K562 (cell line): Measurements from ENCODE around the gene GPR108.

Experiments
- CHD2 ChIP-seq: IDR thresholded peaks from 2 replicates; pipeline ENCODE4 v1.6.1; 2011; ENCODE audit warnings: low read depth, low read length
- CHD4 ChIP-seq: fragments of 200-600 bp; sonication (generic); IDR thresholded peaks from 3 replicates; pipeline ENCODE4 v1.6.1; 2012; ENCODE audit warnings: low read depth, mild to moderate bottlenecking, mixed read lengths, low read length, inconsistent platforms; ENCODE audit not compliant: insufficient read depth, insufficient replicate concordance, poor library complexity, severe bottlenecking
- EZH2 ChIP-seq: IDR thresholded peaks from 2 replicates; pipeline ENCODE4 v1.6.1; 2012; ENCODE audit warnings: low read depth, mild to moderate bottlenecking, inconsistent platforms, low read length, borderline replicate concordance
- HLTF ChIP-seq: fragments of 450-650 bp; IDR thresholded peaks from 2 replicates; pipeline ENCODE4 v1.6.1; 2016
- JUND ChIP-seq, 2 experiments: IDR thresholded peaks; 2 replicates in 1 of 2; 3 replicates in 1 of 2; pipeline ENCODE4 v1.6.1; 2011; ENCODE audit warnings: borderline replicate concordance in 2 of 2, low read depth in 2 of 2, low read length in 2 of 2, improper control_type of control experiment in 1 of 2, missing biosample characterization in 1 of 2, missing genetic modification characterization in 1 of 2, missing genetic modification reagents in 1 of 2
- SRSF3 ChIP-seq: fragments of 200-400 bp; formaldehyde crosslinking; IDR thresholded peaks from 2 replicates; pipeline ENCODE4 v1.6.1; 2016; ENCODE audit warnings: mild to moderate bottlenecking, low read length, moderate library complexity; ENCODE audit not compliant: insufficient read depth
- XRCC5 ChIP-seq: fragments of 200-400 bp; formaldehyde crosslinking; IDR thresholded peaks from 2 replicates; pipeline ENCODE4 v1.6.1; 2017; ENCODE audit warnings: low read depth, mild to moderate bottlenecking, low read length
- ZNF175 ChIP-seq: fragments of 200-800 bp; sonication (Bioruptor generic); IDR thresholded peaks from 2 replicates; pipeline ENCODE4 v1.6.1; 2016; ENCODE audit warnings: low read depth, mild to moderate bottlenecking, missing genetic modification characterization, missing compliant biosample characterization
- ZNF398 ChIP-seq: fragments of 250-450 bp; sonication (Bioruptor Pico); IDR thresholded peaks from 2 replicates; pipeline ENCODE4 v1.8.0; 2021; ENCODE audit warnings: moderate library complexity, mild to moderate bottlenecking, inconsistent platforms
- ZNF668 ChIP-seq: fragments of 250-450 bp; sonication (Bioruptor Pico); IDR thresholded peaks from 2 replicates; pipeline ENCODE4 v1.8.0; 2022; ENCODE audit warnings: mild to moderate bottlenecking, inconsistent platforms

GRCh38 chr19:6761053-6761676 is 23.8 kb upstream of the GPR108 start:
- TF ChIP-seq ZNF175: no peak
- TF ChIP-seq JUND (IDR thresholded peaks at IDR 0.05; ENCODE audit: borderline replicate concordance, low read depth, low read length): no peak
- TF ChIP-seq JUND (tag; IDR thresholded peaks at IDR 0.05; ENCODE audit: borderline replicate concordance, low read depth, low read length): no peak
- TF ChIP-seq CHD4: no peak
- no peak for TF ChIP-seq CHD2
- no peak for TF ChIP-seq EZH2
- no peak for TF ChIP-seq XRCC5
- TF ChIP-seq ZNF398: no peak
- no peak for TF ChIP-seq ZNF668 (CRISPR knock-in tag)
- TF ChIP-seq SRSF3: no peak
- no peak for TF ChIP-seq HLTF
